Endothelial cell of umbilical vein (primary cell): ENCODE data around the gene NCAPG. TPM values are rescaled to one million over a fixed set of nuclear protein-coding genes. Genes with fewer than 3 reads are reported as not detected.

Source experiments
- BruUV-seq: library from RNA; stranded (reverse); fragments of 400-500 nt; replicated peaks from 2 replicates; lab custom pipeline; 2021; lab: Mats Ljungman, UMichigan
- CTCF ChIA-PET: fragments of 300-600, 350-600 bp; sonication (Branson Sonifier 250); formaldehyde crosslinking; loops from one replicate; lab custom pipeline; 2021; ENCODE audit warnings: antibody characterized with exemption, inconsistent platforms; lab: Charles Lee
- POLR2A ChIA-PET: fragments of 300-600, 350-600 bp; sonication (Branson Sonifier 250); formaldehyde crosslinking; loops from one replicate; lab custom pipeline; 2021; ENCODE audit warnings: antibody characterized with exemption, inconsistent platforms; lab: Charles Lee
- DNase-seq: peaks from one replicate; pipeline ENCODE4 v3.0.0-alpha.2; 2011; ENCODE audit warnings: low read depth, low spot score
- FAIRE-seq: peaks from 2 replicates; lab custom pipeline; 2011; peaks lifted over from hg19 to GRCh38; lab: Jason Lieb, UNC
- H2AFZ ChIP-seq: 2 replicates; pipeline ENCODE4 v1.6.0; 2012; ENCODE audit warnings: low read depth, low read length, control low read depth, inconsistent platforms
- H3K27ac ChIP-seq: 2 replicates; pipeline ENCODE4 v1.5.1; 2011; ENCODE audit warnings: low read depth, mild to moderate bottlenecking, control low read depth, low read length, moderate library complexity; ENCODE audit not compliant: insufficient read depth
- H3K27me3 ChIP-seq, 2 experiments: 2 replicates each; pipeline versions ENCODE4 v1.6.0 to v1.6.1; 2011; ENCODE audit warnings: low read length in 2 of 2, mixed read lengths in 1 of 2; ENCODE audit not compliant: control insufficient read depth in 2 of 2, insufficient read depth in 2 of 2
- H3K36me3 ChIP-seq, 2 experiments: 2 replicates in 1 of 2; 3 replicates in 1 of 2; pipeline ENCODE4 v1.5.1; 2011; ENCODE audit warnings: low read length in 2 of 2, mild to moderate bottlenecking in 1 of 2, moderate library complexity in 1 of 2; ENCODE audit not compliant: control insufficient read depth in 2 of 2, insufficient read depth in 2 of 2; ENCODE audit errors: extremely low read depth in 1 of 2
- H3K4me1 ChIP-seq: 3 replicates; pipeline ENCODE4 v1.5.1; 2011; ENCODE audit warnings: mild to moderate bottlenecking, low read length; ENCODE audit not compliant: control insufficient read depth, insufficient read depth; ENCODE audit errors: extremely low read depth
- H3K4me2 ChIP-seq: 2 replicates; pipeline ENCODE4 v1.6.1; 2011; ENCODE audit warnings: low read length, control low read depth, mixed read lengths; ENCODE audit not compliant: insufficient read depth
- H3K4me3 ChIP-seq, 3 experiments: fragments of 200-600 bp in 1 of 3; sonication (generic), shearing (Covaris generic) in 1 of 3; replicated peaks in 1 of 3; 2 replicates each; pipeline ENCODE4 v1.5.1; 2011 to 2016; ENCODE audit warnings: control low read depth in 3 of 3, low read length in 3 of 3, mild to moderate bottlenecking in 2 of 3, inconsistent platforms in 1 of 3, low read depth in 1 of 3, moderate library complexity in 1 of 3; ENCODE audit not compliant: insufficient read depth in 1 of 3
- H3K79me2 ChIP-seq: 2 replicates; pipeline ENCODE4 v1.6.0; 2012; ENCODE audit warnings: low read length, inconsistent platforms; ENCODE audit not compliant: control insufficient read depth, insufficient read depth
- H3K9ac ChIP-seq: replicated peaks from 2 replicates; pipeline ENCODE3; 2011; ENCODE audit warnings: low read length, control low read depth; ENCODE audit not compliant: insufficient read depth; ENCODE audit errors: extremely low read depth
- H3K9me1 ChIP-seq: replicated peaks from 3 replicates; pipeline ENCODE4 v1.6.0; 2011; ENCODE audit warnings: mild to moderate bottlenecking, low read length; ENCODE audit not compliant: control insufficient read depth, insufficient read depth; ENCODE audit errors: extremely low read depth
- H3K9me3 ChIP-seq: replicated peaks from 2 replicates; pipeline ENCODE4 v1.5.1; 2012; ENCODE audit warnings: low read length, inconsistent platforms; ENCODE audit not compliant: control insufficient read depth, insufficient read depth
- H4K20me1 ChIP-seq: replicated peaks from 2 replicates; pipeline ENCODE3; 2011; ENCODE audit warnings: mild to moderate bottlenecking, low read length; ENCODE audit not compliant: control insufficient read depth, insufficient read depth; ENCODE audit errors: extremely low read depth
- EZH2 ChIP-seq: IDR thresholded peaks from 2 replicates; pipeline ENCODE4 v1.6.1; 2012; ENCODE audit warnings: borderline replicate concordance, low read depth, mild to moderate bottlenecking, moderate library complexity, low read length, inconsistent platforms; ENCODE audit not compliant: severe bottlenecking
- FOS ChIP-seq: IDR thresholded peaks from 2 replicates; pipeline ENCODE4 v1.6.1; 2011; ENCODE audit warnings: mild to moderate bottlenecking, low read length, moderate library complexity, borderline replicate concordance; ENCODE audit not compliant: insufficient read depth
- GATA2 ChIP-seq: IDR thresholded peaks from 2 replicates; pipeline ENCODE4 v1.7.0; 2011; ENCODE audit warnings: low read depth, mild to moderate bottlenecking, moderate library complexity, mixed read lengths, low read length; ENCODE audit not compliant: insufficient read length, insufficient read depth
- JUN ChIP-seq: IDR thresholded peaks from 2 replicates; pipeline ENCODE4 v1.6.1; 2011; ENCODE audit warnings: borderline replicate concordance, low read depth; ENCODE audit not compliant: insufficient read length, insufficient read depth
- MYC ChIP-seq: IDR thresholded peaks from one replicate; pipeline ENCODE4 v1.6.1; 2011; ENCODE audit warnings: mild to moderate bottlenecking, low read depth, low read length
- POLR2A ChIP-seq: IDR thresholded peaks from 2 replicates; pipeline ENCODE4 v1.6.1; 2012; ENCODE audit warnings: low read depth, mild to moderate bottlenecking, control low read depth, low read length
- POLR2AphosphoS5 ChIP-seq: IDR thresholded peaks from 2 replicates; pipeline ENCODE4 v1.6.1; 2012; ENCODE audit warnings: low read depth, mild to moderate bottlenecking, control low read depth, low read length, moderate library complexity; ENCODE audit not compliant: insufficient read depth
- dilution Hi-C: fragments of 300-500 bp; cut with MboI; formaldehyde crosslinking; loops from one replicate; pipeline ENCODE4 v1.15.0; 2019; ENCODE audit warnings: low sequenced_read_pairs; ENCODE audit not compliant: extremely low pct_ligation_motif_present
- intact Hi-C: fragments of 100-400 bp; cut with micrococcal nuclease; formaldehyde crosslinking; loops from one replicate; pipeline ENCODE4 v1.10.0; 2022
- polyA plus RNA-seq, 4 experiments: library from polyadenylated mRNA; depleted of rRNA in 3 of 4; stranded (reverse) in 3 of 4; unstranded in 1 of 4; fragments of >200 nt; gene quantifications; 2 replicates each; pipeline versions ENCODE4 v1.2.1 to v1.2.3, GENCODE V29; 2011 to 2012; ENCODE audit warnings: missing spikeins in 1 of 4
- total RNA-seq: library from RNA; stranded (reverse); gene quantifications from 2 replicates; pipeline ENCODE4 v1.2.3, GENCODE V29; 2021
- TF ChIP-seq, protein P1 (sequence below): IDR thresholded peaks from 2 replicates; pipeline ENCODE4 v1.6.1; 2011; ENCODE audit not compliant: insufficient read depth, insufficient read length
- TF ChIP-seq, protein P2 (sequence below), 2 donors: IDR thresholded peaks; 1 replicate in 1 of 2; 2 replicates in 1 of 2; pipeline ENCODE4 v1.5.1; 2011; ENCODE audit warnings: low read length in 2 of 2, mild to moderate bottlenecking in 2 of 2, moderate library complexity in 2 of 2, control low read depth in 1 of 2, inconsistent platforms in 1 of 2, low read depth in 1 of 2; ENCODE audit not compliant: insufficient read depth in 1 of 2; ENCODE audit errors: extremely low read depth in 1 of 2

NCAPG gene
- total and polyA plus RNA-seq, 2 donors (not counting 3 experiments of a cell fraction or from before 2014, with no cell fraction given): 11.6 to 66.4 TPM

- H2AFZ ChIP-seq: no peak overlapping the region
- H3K9me3 ChIP-seq: no peaks in the 10 kb centered on the region
- dilution Hi-C loops (no loop called here), intact Hi-C loops (no loop called here)
- H3K27me3 ChIP-seq: no peaks in the 10 kb centered on the region
- ChIA-PET CTCF (interaction anchor here (1.5 kb wide), 1 partner anchor 14 kb away, joined by 4 read pairs; no protein-coding TSS in a partner anchor), POLR2A (no interaction called here)
- H3K36me3 ChIP-seq: peaks cover 0 to 2% of the 10 kb centered on the region in 2 experiments
- no peak overlapping the region for H3K4me3 ChIP-seq
- FAIRE-seq: no peak
- DNase-seq: no peak
- no peak overlapping the region for H3K4me2 ChIP-seq
- H3K9me1 ChIP-seq: no peaks in the 10 kb centered on the region
- BruUV-seq: no TSS peak
- H3K79me2 ChIP-seq: no peaks in the 10 kb centered on the region
- no peak for TF ChIP-seq FOS
- TF ChIP-seq, protein P1, sequence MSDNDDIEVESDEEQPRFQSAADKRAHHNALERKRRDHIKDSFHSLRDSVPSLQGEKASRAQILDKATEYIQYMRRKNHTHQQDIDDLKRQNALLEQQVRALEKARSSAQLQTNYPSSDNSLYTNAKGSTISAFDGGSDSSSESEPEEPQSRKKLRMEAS: no peak
- TF ChIP-seq MYC: no peak
- TF ChIP-seq GATA2: no peak
- TF ChIP-seq, protein P2, sequence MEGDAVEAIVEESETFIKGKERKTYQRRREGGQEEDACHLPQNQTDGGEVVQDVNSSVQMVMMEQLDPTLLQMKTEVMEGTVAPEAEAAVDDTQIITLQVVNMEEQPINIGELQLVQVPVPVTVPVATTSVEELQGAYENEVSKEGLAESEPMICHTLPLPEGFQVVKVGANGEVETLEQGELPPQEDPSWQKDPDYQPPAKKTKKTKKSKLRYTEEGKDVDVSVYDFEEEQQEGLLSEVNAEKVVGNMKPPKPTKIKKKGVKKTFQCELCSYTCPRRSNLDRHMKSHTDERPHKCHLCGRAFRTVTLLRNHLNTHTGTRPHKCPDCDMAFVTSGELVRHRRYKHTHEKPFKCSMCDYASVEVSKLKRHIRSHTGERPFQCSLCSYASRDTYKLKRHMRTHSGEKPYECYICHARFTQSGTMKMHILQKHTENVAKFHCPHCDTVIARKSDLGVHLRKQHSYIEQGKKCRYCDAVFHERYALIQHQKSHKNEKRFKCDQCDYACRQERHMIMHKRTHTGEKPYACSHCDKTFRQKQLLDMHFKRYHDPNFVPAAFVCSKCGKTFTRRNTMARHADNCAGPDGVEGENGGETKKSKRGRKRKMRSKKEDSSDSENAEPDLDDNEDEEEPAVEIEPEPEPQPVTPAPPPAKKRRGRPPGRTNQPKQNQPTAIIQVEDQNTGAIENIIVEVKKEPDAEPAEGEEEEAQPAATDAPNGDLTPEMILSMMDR (IDR thresholded peaks at IDR 0.05; ENCODE audit: extremely low read depth in 1 of 2, insufficient read depth in 1 of 2, low read depth in 1 of 2, low read length in 2 of 2): no peak
- TF ChIP-seq EZH2: no peak
- no peak for TF ChIP-seq POLR2AphosphoS5
- TF ChIP-seq JUN: no peak
- no peak for TF ChIP-seq POLR2A
- no peaks in the 10 kb centered on the region for H3K4me1 ChIP-seq
- no peak overlapping the region for H3K27ac ChIP-seq
- no peak overlapping the region for H3K9ac ChIP-seq
- H4K20me1 ChIP-seq: no peaks in the 10 kb centered on the region
Measured at GRCh38 chr4:17794730-17795129, 16.0 kb upstream of the NCAPG start.
